ENCODE data around the gene IRF6.

The IRF6 gene

DNA sequence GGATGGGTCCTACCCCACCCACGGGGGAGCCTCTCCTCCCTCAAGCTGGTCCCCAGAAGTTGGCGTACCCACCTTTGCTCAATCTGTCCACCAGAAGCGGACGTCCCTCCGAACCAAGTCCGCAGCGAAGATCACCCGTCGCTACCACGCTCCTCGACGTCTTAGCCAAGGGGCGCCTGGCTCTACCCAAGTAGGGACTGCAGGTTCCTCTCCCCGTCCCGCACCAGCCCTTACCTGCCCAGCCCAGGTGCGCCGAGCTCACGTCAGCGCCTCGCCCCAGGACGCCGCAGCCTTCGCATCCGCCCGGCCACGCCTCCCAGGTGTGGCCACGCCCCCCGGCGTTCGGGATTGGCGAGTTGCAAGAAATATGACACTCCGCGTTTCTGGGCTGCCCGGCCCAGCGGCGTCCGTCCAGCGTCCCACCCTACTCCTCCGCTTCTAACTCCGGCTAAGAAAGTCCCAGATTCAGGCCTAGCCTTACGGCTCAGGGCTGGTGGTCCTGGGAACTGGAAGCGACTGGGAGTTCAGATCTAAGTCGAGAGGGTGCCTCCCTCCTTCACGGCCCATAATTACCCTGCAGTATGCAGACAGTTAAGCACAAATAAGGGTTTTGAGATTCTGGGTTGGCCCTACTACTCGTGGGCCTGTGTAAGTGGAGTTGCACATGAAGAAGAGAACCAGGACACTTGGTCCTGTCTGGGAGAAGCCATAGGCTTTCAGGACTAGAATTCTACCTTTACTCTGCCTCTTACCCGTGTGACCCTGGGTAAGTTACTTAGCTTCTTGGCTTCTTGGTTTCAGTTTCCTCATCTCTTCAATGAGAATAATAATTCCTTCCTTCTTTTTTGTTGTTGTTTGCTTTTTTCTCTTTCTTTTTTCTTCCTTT lies at the start of gene IRF6:
Gene IRF6 (minus strand): TSS at position 268 of the 886 bp plus-strand sequence. CDS start 4,729 bp downstream, outside the sequence.
- DNase-seq: peak; percentile 94

DNA sequence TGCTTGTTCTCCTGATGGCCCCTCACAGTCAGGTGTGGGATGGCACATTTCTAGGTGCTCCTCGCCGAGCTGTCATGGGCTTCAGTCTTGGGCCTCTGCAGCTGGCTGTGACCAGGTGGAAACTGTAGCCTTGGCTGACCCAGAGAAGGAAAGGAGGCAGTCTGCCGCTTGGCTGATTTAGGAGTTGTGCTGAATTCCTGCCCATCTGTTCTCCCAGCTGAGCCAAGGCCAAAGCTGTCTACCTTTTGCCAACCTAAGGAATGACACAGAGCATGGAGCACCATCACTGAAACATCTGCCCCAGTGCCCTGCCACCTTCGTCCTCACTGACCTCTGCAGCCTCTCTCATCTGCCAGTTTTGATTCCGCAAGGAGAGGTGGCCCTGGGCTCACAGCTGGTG lies 49.7 kb upstream of the IRF6 start:
- no peak for DNase-seq

GRCh38 chr1:209855006-209855405 lies 49.1 kb upstream of the IRF6 start:
- DNase-seq: no peak

DNA sequence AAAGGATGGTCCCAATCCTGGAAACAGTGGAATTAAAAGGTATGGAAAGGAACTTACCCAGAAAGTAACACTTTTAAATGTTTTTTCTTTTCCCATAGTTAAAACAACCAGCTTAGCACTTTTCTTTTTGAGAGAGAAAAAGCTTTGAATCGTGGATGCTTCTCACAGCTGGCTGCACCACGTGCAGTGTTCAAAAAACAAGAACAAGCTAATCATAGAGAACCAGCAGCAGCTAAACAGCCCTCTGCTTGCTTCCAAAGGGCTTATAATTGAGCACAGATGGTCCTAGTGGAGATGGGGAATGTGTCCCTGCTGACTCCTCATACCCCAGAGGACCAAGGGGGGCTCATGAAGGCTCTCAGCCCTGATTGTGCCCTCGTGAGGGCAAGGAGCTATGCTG lies 48.3 kb upstream of the IRF6 start:
- DNase-seq: no peak

DNA sequence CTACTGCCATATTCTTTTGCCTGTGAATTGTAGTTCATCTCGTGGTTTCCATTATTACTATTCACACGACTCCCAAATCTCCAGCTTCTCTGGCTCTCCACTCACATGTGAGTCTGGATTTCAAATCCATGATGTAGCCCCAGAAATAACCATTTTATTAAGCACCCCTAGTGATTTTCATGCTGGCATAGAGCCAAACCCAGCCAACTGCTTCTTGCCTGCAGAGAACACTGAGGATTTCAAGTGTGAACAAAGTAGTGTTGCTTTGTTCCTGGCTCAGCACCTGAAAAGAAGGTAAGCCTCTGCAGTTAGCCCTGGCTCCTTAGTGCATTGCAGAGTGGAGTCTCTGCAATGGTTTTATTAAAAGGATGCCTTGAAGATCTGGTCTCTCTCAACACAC lies 47.7 kb upstream of the IRF6 start:
- peak; percentile 76 for DNase-seq

- DNase-seq: no peak
Observed at GRCh38 chr1:209850342-209850979, 44.5 kb upstream of the IRF6 start.

DNA sequence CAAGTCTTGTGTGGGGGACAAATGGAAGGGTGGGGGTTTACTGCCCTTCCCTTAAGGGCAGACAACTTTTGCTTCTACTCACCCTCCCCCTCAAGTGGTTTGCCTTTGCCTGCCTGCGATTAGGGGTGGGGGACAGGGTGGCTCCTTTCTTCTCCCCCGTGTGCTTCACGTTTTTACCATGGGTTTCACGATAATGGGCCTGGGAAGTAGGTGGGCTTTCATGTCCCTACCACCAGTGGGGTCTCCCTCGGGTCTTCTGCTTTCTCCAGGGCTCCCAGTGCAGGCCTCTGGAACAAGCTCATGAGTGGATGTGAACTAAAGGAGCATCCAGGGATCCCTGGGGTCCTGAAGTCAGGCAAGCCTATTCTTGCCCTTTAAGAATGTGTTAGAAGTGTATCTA lies 43.4 kb upstream of the IRF6 start:
- no peak for DNase-seq

DNA sequence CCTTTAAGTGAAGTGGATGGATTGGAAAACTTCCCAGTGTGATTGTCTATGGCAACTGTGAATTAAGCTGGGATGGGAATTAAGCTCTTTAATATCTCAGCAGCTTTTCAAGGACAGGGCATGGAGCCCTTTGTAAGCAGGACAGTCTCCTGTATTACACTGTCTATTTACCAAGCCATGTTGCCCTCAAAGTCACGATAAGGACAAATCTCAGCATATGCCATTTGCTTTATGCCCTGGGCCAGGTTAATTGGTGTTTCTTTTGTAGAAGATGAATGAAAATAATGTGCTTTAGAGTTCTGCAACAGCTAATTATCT lies 39.4 kb upstream of the IRF6 start:
- DNase-seq: no peak

- peak; percentile 99 for DNase-seq
Observed at GRCh38 chr1:209844695-209845407, 38.9 kb upstream of the IRF6 start.

- DNase-seq: no peak
Observed at GRCh38 chr1:209840611-209841010, 34.7 kb upstream of the IRF6 start.

DNA sequence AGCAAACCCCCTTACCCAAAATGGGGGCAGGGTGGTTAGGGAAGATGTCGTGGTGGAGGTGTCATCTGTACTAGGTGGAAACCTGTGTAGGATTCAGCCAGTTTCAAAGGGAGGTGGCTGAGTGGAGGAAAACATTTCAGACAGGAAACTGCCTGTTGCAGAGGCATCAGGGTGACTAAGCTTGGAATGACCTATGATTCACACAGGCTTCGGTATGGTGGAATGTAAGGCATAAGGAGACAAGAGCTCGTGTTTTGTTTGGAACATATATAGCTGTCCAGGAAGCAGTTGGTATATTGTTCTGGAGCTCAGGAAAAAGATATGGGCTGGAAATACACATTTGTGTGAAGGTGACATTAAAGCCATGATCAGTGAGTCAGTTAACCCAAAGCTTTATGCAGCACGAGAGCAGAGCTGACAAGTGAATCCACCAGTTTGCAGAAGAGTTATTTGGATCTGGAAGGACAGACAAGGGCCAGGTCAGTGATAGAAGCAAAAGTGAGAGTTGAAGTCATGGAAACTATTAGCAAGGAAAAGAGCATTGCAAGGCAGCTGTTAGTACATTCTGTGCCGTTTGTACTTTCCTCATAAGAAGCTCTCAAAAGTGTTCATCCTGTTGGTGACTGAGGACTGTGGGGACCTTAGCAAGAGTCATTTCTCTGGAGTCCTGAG lies 34.1 kb upstream of the IRF6 start:
- no peak for DNase-seq

DNA sequence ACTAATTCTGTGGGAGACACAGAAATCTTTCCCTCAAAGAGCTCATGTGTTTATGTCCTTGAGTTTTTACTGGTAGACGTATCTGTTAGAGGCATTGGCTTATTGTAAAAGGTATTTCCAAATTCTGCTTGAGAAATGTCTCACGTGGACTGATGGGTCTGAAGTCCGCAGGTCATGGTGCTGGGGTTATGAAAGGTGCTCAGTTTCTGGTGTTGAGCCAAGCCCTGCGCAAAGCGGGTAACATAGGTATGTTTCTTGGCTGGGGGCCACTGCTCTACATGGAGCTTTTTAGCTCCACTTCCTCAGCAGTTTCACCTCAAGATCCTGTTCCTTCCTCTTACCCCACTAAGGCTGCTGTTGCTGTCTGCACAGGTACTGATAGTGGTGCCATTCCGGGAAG lies 32.6 kb upstream of the IRF6 start:
- no peak for DNase-seq

DNA sequence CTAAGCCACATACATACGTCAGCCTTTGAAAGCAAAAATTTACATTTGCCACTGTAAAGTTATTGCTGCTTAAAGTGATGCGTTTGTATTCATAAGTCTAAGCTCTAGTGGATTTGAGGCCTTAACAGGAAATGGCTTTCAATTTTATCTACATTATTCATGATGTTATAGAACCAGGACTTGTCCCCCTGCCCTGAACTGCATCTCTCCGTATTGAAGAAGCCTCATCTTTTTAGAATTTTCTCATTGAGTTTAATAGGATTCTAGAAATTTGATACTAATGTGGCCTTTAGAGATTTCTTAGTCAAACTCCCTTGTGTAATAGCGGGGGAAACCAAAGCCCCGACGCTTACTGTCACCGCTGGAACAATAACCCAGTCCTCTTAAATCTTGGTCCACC lies 31.7 kb upstream of the IRF6 start:
- no peak for DNase-seq

GRCh38 chr1:209835782-209836298 lies 29.9 kb upstream of the IRF6 start:
- DNase-seq: no peak

- no peak for DNase-seq
Observed at GRCh38 chr1:209831615-209832014, 25.7 kb upstream of the IRF6 start.

GRCh38 chr1:209830722-209831121 lies 24.8 kb upstream of the IRF6 start:
- no peak for DNase-seq

GRCh38 chr1:209829716-209830115 lies 23.8 kb upstream of the IRF6 start:
- no peak for DNase-seq

- DNase-seq: peak; percentile 90
Observed at GRCh38 chr1:209827384-209828262, 21.7 kb upstream of the IRF6 start, which contains the start of gene UTP25. UTP25 (plus strand) TSS chr1:209827972; CDS start chr1:209828064, 92 bp downstream.

DNA sequence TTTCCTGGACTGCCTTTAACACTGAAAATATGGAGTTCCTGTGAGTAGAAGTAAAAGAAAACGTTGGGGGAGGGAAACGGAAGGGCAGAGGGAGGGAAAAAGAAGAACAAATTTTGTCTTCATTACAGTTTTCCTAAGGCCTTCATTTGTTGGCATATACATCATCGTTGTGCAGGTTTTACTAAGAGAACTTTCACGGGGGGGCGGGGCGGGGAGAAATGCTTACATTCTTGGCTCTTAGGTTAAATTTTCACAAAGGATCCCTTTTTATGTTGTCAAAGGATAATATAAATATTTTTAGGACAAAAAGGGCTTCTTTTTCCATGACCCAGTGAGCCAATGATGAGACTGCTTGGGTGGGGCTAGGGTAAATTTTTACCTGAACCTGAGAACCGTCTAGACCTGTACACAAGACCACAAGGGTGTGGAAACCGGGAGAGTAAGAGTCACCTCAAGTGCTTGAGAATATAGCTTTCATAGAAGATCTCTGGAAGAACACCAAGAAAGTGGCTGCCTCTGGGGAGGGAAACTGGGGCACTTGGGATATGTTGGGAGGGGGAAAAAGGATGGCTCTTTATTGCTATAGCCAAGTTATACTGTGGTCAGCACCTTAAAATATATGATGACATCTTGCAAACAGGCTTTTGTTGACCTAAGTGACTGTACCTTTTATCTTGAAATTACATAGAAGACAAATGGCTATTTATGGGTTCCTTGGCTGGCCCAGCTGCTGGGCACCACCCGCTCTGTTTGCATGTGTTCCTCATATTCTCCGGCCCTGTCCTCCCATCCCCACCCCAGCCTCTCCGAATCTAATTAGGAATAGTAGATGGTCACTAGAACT lies 19.9 kb upstream of the IRF6 start:
- no peak for DNase-seq

DNA sequence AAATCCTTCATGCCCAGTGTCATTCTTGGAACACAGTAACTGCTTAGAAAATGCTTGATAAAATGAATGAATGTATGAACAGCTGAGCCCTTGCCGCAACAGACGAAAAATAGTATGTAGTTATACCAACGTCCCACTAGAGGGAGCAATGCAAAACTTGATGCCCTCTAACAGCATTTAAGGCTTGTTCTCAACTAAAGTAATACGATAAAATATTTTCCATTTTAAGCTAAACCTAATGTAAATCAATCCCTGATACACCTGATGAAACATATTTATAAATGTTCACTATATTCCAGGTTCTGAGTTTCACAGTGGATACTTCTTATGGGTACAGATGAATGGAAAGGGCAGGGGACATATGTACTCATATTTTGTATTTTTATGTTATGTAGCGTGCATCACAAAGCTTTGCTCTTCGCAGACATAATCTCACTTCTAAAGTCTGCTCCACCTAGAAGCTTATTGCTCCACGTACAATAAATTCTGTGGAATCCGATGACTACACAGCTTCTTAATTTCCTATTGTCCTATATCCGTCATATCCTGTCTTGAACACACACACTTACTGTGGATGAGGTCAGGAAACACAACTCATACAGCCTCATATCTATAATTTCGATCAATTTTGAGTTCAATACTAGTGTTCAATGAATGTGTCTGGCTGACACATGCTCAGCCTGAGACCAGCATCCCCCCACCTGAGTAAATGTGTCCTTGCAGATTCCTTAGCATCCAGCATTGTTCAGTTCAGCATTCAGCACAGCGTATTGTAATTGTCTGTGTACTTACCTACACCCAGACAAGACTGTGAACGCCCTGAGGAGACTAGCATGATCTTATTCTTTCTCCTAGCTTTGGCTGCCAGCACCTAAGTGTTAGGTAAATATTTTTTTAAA lies 17.4 kb upstream of the IRF6 start:
- peak; percentile 66 for DNase-seq

All from DMS79 treated with DMSO at 0.1 percent for 48 hours (cell line).